IPS-NIHi7 (cell line): Measurements from ENCODE around the gene PLEKHA1.

Experiments used
- DNase-seq: peaks from one replicate; pipeline ENCODE4 v3.0.0; 2012; ENCODE audit warnings: mixed read lengths; ENCODE audit errors: extremely low spot score

The PLEKHA1 gene

GRCh38 chr10:122376364-122376961 is 2.0 kb downstream of the PLEKHA1 start:
- DNase-seq, result no peak

DNA sequence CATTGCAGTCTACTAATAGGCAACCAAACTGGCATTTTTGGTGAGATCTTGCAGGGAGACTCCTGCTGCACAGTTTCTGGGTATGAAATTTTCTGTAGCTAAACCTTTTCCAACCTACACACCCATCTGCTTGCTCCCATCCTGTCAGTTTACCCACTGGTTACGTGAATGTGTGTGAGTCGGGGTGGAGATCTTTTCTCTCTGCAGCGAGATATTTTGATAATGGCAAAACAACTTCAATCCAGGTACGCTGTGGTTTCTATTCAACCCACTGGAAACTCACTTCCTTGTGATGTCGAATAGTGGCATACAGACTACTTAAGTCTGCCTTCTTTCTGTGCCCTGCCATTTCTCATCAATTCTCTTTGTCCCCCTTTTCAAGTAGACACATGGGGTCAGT is 4.5 kb downstream of the PLEKHA1 start:
- no peak for DNase-seq

- DNase-seq, result no peak
These were observed 5.0 kb downstream of the PLEKHA1 start for GRCh38 chr10:122379537-122379936.

DNA sequence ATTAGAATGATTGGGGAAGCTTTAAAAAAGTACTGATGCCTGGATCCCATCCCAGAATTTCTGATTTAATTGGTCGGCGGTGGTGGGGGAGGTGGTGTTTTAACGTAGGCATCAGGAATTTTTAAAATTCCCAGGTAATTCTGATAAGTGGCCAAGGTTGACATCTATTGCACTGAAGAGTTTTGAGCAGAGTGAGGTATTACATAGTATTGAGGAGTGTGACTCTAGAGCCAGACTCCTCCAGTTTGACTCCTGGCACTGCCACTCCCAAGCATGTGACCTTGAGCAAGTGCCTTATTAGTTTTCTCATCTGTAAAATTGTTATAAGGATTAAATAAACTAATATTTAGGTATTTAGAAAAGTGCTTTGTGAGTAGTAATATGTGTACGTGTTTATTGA is 6.2 kb downstream of the PLEKHA1 start:
- DNase-seq, result no peak

- DNase-seq, result no peak
These were observed 7.2 kb downstream of the PLEKHA1 start for GRCh38 chr10:122381680-122382079.

DNA sequence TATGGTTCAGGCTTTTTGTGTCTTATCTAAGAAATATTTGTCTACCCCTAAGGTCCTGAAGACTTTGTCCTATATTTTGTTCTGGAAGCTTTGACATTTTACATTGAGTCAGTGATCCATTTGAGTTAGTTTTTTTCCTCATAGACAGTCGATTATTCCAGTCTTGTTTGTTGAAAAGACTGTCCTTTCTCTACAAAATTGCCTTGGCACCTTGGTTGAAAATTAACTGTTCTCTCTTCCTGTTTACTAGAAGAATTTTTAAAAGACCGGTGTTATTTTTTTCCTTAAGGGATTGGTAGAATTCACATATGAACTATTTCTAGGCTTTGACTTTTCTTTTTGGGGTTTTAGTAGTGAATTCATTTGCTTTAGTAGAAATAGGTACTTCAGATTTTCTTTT is 12.0 kb downstream of the PLEKHA1 start:
- DNase-seq, result no peak

- DNase-seq, result no peak
These were observed 13.1 kb downstream of the PLEKHA1 start for GRCh38 chr10:122387572-122387971.

GRCh38 chr10:122388287-122388997 is 13.9 kb downstream of the PLEKHA1 start:
- DNase-seq, result no peak

GRCh38 chr10:122390271-122390670 is 15.8 kb downstream of the PLEKHA1 start:
- DNase-seq, result no peak

GRCh38 chr10:122390679-122391078 is 16.2 kb downstream of the PLEKHA1 start:
- DNase-seq, result no peak

GRCh38 chr10:122391875-122392274 is 17.4 kb downstream of the PLEKHA1 start:
- no peak for DNase-seq

DNA sequence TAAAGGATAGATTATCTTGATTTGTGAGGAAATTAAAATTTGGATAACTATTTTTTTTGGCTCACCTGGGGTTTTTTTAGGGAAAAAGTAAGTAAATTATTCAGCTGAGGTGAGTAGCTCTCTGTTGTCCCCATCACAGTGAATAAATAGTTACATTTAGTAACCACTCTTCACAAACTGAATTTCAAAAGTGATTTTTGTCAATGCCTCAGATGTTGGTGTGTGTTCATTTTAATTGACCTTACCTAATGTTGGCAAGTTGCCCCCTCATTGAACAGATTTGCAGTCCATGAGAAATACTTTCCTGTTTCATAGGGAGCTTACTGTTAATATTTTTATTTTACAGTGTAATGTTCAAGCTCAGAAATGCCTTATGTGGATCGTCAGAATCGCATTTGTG is 18.3 kb downstream of the PLEKHA1 start:
- no peak for DNase-seq

DNA sequence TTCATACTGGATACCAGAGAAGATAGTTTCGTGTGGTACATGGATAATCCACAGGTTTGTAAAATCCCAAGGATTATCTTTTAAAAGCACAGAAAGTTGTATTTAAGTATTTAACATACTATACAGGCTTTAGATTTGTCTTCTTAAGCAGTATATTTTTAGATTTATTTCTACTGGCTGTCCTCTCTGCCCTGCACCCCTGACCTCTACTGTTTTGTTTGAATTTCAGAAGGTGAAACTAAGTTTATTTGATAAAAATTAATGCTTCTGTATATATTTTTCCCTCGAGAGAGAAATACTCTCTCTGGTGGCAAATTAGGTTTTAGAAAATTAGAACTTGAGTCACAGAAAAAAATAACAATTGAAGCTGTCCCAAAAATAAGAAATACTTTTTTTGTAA is 18.8 kb downstream of the PLEKHA1 start:
- DNase-seq, result no peak

DNA sequence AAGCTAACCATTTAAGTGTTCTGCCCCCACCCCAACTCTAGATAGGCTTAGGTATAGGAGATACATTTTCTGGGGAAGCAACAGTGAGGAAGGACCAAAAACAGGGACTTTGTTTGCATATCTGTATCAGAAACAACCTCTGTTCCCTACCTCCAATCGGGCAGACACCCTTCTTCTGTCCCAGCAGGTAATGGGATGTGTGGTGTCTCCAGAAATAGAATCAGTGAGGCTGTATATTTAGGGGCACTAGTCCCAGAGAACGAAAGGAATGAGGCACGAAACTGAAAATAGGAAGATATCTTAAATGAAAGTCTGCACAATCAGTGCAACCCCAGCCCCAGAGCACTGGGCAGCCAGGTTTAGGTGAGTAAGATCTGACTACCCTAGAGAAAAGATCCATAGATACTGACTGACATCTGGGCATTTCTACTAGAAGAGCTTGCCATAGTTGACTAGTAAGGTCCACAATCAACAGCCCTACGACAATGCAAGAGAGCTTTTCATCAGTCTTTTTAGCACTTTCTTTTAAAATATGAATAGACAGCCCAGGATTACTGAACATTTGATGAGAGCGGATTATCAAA is 28.1 kb downstream of the PLEKHA1 start:
- DNase-seq, result no peak

DNA sequence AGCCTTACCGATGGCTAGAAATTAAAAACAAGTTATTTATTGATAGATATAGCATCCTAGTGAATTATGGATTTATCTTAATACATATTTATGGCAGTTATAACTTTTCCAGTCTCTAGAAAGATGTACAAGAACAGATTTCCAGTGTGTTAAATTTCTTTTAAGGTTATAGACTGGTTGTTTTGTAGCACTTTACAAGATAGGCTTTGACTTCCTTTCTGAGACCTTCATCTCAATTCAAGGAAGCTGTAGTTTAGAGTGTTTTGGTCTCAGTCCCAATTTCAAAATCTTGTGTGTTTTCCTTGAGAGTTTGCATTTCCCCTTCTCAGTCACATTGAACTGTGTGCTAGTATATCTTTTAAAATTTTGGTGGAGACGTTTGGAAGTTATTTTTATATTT is 30.1 kb downstream of the PLEKHA1 start:
- no peak for DNase-seq

DNA sequence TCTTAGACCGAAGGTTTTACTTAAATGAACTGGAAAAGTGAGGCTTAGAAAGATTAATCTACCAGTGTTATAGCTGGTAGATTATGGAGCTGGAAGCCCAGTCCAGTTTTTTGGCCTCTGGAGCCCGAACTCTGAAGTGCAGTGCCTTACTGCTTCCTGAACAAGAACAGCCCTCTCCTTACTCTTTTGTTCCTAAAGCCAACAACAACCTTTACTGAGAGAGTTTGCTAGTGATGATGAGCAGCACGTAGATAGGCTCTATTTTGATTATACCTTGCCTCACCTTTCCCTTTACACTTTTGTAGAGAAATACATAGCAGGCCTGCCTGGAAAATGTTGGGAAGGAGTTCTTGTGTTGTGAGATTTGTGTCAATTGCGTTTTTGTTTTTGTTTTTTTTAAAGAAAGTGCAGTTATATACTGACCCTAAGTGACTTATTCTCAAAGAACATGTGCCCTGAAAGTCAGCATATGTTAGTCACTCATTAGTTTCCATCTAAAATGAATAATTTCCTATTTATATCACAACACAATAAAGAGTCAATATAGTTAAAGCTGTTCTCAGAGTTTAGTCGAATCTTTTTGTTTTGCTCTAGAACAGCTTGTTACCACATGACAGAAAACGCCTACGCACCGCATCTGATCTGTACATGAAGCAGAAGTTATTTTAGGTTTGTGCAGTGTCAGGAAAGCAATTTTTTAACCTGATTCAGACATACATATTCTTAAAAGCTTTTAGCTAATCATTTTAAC is 33.0 kb downstream of the PLEKHA1 start:
- no peak for DNase-seq

DNA sequence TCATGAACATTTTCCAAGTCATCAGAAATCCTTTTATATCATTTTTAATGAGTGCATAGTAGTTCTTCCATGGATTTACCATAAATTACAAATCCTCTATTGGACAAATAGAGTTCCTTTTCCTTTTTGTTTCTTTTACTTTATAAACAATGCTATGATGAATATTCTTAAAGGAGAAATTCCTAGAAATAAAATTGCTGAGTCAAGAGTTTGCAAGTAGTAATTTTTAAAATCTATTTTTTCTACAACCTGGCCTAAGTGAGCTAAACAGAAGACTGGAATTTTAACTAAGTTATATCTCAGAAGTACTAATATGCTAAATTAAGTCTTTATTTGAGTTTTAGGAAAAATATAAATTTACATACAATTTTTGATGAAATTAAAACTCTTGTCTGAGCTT is 38.8 kb downstream of the PLEKHA1 start:
- DNase-seq, result no peak

DNA sequence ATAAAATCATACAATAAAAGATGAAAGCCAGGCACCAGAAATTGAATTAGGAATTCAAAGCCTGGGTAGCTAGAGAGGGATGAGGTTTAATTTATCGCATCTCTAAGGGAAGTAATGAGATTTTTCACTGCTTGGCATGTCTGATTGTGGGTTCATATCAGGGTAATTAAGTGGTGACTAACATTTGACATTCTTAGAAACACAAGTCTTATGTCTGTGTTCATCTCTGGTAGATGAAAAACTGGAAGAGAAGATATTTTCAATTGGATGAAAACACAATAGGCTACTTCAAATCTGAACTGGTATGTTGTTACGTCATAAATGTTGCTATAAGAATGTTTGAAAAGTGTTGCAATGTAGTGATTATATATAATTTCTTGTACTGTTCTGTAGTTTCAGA is 43.2 kb downstream of the PLEKHA1 start:
- no peak for DNase-seq

- DNase-seq, result no peak
These were observed 44.5 kb downstream of the PLEKHA1 start for GRCh38 chr10:122419016-122419415.

DNA sequence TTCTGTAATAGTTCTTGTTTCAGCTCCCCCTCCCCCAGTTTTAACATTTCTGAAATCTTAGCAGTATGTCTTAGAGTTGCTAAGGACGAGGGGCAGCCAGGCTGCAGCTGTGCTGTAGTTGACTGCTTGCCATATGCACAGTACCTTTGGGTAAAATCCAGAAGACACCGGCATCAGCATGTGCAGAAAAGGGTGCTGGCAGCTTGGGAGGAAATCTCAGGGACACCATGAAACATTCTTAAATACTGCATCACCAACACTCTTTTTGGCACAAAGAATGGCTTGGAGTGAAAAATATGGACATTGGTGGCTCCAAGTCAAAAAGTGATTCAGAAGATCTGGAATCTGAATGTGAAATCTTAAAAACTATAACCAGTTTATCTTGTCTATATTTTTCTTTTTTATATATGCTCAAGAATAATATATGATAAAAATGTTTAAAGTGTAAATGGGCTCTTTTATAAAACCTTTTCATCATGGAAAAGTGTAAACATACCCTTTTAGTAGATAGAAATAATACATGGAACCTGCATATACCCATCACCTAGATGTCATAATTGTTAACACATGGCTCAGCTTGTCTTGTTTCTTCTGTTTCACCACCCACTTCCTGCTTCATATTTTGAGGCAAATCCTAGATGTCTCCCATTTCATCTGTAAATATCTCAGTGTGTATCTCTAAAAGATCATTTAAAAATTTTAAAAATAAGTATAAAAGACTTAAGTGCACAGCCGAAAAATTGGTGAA is 45.5 kb downstream of the PLEKHA1 start:
- DNase-seq, result no peak

DNA sequence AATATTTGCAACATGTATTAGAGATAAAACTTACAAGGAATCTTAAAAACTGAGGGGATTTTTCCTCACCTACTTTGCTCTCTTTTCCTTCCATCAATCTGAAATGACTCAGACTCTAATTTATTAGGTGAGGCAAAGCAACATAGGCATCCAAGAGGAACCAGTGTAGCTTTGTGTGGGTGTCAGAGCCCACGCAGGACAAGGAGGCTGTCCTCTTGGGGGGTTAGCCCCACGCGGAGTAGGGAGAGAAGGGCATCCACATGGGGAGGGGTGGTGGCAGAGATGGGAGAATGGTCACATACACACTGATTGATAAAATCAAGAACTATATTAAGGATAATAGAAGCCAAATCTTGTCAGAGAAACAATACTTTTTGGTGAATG is 46.1 kb downstream of the PLEKHA1 start:
- DNase-seq, result no peak

- no peak for DNase-seq
These were observed 46.6 kb downstream of the PLEKHA1 start for GRCh38 chr10:122421054-122421625.
